BE2C (cell line): ENCODE data around the gene C4B.

Experiments used
- DNase-seq: peaks from one replicate; pipeline ENCODE4 v3.0.0-alpha.2; 2020
- H3K27me3 ChIP-seq: fragments of 250-450 bp; sonication (Bioruptor Pico); 2 replicates; pipeline ENCODE4 v1.5.1; 2020; ENCODE audit warnings: mild to moderate bottlenecking
- H3K36me3 ChIP-seq: fragments of 250-450 bp; sonication (Bioruptor Pico); 2 replicates; pipeline ENCODE4 v1.5.1; 2020; ENCODE audit warnings: mild to moderate bottlenecking
- H3K4me1 ChIP-seq: fragments of 250-450 bp; sonication (Bioruptor Pico); 2 replicates; pipeline ENCODE4 v1.5.1; 2020
- H3K4me3 ChIP-seq: 2 replicates; pipeline ENCODE4 v1.5.1; 2011; ENCODE audit warnings: low read depth, low read length
- H3K9me3 ChIP-seq: fragments of 250-450 bp; sonication (Bioruptor Pico); 2 replicates; pipeline ENCODE4 v1.5.1; 2020
- TF ChIP-seq, protein P1 (sequence below): IDR thresholded peaks from 2 replicates; pipeline ENCODE4 v1.5.1; 2012; ENCODE audit warnings: mild to moderate bottlenecking, low read depth, low read length

Gene C4B

DNA sequence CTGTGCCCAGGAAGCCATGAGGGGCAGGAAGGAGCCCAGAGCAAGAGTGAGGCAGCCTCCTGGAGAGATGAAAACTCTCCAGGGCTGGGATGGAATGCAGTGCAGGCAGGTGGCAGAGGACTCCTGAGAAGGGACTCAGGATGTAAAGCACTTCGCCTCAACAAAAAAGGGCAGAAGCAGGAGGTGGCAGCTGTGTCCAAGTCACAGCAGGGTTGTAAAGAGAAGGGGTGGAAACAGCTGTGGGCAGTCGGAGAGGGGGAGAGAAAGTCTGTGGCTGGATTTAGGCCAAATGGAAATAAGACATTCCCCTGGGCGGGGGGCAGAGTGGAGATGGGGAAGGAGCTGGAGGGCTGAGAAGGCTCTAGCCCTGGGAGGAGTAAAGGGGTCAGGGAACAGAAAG, 58.5 kb downstream of the C4B start:
- TF ChIP-seq, protein P1, sequence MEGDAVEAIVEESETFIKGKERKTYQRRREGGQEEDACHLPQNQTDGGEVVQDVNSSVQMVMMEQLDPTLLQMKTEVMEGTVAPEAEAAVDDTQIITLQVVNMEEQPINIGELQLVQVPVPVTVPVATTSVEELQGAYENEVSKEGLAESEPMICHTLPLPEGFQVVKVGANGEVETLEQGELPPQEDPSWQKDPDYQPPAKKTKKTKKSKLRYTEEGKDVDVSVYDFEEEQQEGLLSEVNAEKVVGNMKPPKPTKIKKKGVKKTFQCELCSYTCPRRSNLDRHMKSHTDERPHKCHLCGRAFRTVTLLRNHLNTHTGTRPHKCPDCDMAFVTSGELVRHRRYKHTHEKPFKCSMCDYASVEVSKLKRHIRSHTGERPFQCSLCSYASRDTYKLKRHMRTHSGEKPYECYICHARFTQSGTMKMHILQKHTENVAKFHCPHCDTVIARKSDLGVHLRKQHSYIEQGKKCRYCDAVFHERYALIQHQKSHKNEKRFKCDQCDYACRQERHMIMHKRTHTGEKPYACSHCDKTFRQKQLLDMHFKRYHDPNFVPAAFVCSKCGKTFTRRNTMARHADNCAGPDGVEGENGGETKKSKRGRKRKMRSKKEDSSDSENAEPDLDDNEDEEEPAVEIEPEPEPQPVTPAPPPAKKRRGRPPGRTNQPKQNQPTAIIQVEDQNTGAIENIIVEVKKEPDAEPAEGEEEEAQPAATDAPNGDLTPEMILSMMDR = no peak
- DNase-seq = no peak
- H3K4me3 ChIP-seq = no peak overlapping the region
- H3K9me3 ChIP-seq = no peaks in the 10 kb centered on the region
- no peaks in the 10 kb centered on the region for H3K36me3 ChIP-seq
- peaks cover 7% of the 10 kb centered on the region; the same call in 1 of the 2 replicates for H3K27me3 ChIP-seq
- no peaks in the 10 kb centered on the region for H3K4me1 ChIP-seq

DNA sequence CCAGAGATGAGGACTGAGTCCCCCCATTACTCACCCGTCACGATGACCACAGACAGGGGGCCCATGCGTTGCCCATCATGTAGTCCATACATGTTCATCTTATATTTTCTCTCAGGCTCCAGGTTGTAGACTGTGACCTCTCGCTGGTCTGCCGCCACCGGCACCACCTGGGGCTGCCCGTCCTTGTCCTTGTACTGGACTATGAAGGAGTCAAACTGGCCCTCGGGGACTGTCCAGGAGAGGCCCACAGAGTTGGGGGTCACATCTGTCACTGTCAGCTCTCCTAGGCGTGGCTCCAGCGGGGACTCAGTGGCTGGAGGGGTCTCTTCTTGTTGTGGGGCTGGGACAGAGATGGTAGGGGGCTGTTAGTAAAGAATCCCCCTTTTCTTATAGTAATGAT, 59.0 kb downstream of the C4B start:
- Histone ChIP-seq H3K4me1 (no peaks in the 10 kb centered on the region), H3K9me3 (no peaks in the 10 kb centered on the region), H3K4me3 (no peak overlapping the region), H3K27me3 (peaks cover 7% of the 10 kb centered on the region; the same call in 1 of the 2 replicates), H3K36me3 (no peaks in the 10 kb centered on the region)
- TF ChIP-seq, protein P1 = no peak
- no peak for DNase-seq

DNA sequence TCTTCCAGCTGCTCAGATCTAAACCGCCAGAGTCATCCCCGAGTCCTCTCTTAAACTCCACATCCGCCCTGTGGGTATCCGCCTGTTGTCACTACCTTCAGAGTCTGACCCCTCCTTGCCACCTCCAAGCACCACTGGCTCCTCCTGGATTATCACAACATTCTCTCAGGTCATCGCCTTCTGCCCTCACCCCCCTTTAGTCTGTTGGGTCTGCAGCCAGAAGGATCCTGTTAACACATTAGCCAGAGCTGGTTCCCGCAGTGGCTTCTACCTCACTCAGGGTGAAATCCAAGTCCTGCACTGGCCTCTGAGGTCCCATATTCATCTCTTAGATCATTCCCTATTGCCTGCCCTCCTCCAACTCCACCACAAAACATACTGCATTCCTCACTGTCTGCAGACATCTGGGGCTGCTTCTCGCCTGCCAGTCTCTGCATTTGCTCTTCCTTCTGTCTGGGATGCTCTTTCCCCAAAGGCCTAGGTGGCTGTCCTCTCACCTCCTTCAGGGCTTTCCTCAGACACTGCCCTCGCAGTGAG, 60.5 kb downstream of the C4B start:
- peaks cover 5% of the 10 kb centered on the region; the same call in 1 of the 2 replicates for H3K27me3 ChIP-seq
- TF ChIP-seq, protein P1 = no peak
- no peak for DNase-seq
- no peaks in the 10 kb centered on the region for H3K9me3 ChIP-seq
- H3K4me1 ChIP-seq = no peaks in the 10 kb centered on the region
- H3K4me3 ChIP-seq = no peak overlapping the region
- H3K36me3 ChIP-seq = no peaks in the 10 kb centered on the region

DNA sequence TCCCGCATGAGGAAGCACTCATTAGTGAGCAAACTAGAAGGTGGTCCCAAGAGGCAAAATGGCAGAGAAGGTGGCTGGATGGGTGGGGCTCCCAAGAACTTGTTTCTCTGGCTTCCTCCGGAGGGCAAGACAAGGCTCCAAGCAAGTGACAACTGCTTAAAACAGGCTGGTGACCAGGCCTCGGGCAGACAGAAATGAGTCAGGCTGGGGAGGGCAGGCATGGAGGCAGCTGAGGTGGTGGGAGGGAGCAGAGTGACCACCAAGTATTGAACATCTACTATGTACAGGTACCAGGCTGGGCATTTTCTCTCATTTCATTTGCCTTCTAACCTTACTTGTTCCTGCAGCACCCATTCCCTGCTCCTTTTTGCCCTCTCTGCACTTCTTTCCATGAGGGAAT, 61.2 kb downstream of the C4B start:
- Histone ChIP-seq H3K9me3 (no peaks in the 10 kb centered on the region), H3K4me3 (no peak overlapping the region), H3K27me3 (peaks cover 2% of the 10 kb centered on the region; the same call in 1 of the 2 replicates), H3K4me1 (no peaks in the 10 kb centered on the region), H3K36me3 (no peaks in the 10 kb centered on the region)
- TF ChIP-seq, protein P1 = no peak
- no peak for DNase-seq

DNA sequence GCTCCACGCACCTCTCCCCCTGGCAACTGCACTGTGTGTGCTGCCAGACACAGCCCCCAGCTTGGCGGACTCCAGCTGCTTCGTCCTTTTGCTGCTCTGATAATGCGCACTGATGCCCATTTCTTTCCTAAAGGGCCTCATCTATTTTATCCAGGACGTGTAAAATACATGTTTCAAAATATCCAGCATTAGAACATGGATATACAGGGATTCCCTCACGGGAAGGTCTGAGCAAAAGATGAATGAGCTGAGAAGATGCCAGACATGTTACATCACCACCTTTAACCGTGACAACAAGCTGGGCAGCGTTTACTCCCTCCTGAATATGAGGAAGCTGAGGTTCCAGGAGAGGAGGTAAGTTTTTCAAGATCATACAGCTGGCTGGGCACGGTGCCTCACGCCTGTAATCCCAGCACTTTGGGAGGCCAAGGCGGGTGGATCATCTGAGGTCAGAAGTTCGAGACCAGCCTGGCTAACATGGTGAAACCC, 61.8 kb downstream of the C4B start:
- H3K4me1 ChIP-seq = no peaks in the 10 kb centered on the region
- DNase-seq = no peak
- H3K9me3 ChIP-seq = no peaks in the 10 kb centered on the region
- no peak overlapping the region for H3K4me3 ChIP-seq
- H3K27me3 ChIP-seq = peaks cover 5% of the 10 kb centered on the region; the same call in 1 of the 2 replicates
- H3K36me3 ChIP-seq = no peaks in the 10 kb centered on the region
- TF ChIP-seq, protein P1 = no peak

DNA sequence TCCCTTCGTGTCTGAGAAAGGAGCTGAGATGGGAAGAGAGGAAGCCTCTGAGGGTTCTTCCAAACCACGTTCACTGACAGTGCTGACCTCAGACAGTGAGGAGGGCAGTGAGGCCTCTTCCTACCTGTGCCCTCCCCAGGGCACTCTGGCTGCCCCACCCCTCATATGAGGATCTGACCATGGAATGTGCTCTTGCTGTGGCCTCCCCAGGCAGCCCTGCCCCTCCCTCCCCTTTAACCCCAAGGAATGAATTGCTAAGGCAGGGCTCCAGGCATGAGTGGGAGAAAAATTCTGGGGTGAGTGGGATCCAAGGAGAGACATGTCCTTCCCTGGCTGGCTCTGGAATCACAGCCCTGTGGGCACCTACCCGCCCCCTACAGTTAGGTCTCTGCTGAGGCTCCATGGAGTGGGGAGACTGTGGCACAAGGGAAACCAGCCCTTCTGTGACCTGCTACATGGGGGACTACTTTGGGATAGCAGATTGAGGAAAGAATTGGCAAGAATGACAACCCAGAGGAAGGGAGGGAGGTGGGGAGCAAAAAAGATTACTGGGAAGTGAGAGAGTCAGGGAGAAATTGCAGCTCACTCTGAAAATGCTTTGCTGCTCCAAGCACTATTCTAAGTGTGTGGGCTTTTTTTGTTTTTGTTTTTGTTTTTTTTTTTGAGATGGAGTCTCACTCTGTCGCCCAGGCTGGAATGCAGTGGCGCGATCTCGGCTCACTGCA, 65.1 kb downstream of the C4B start:
- Histone ChIP-seq H3K36me3 (no peaks in the 10 kb centered on the region), H3K4me1 (no peaks in the 10 kb centered on the region), H3K9me3 (no peaks in the 10 kb centered on the region), H3K27me3 (0 out of 2 replicates have a peak, but pooled peaks cover 5% of the 10 kb centered on the region), H3K4me3 (no peak overlapping the region)
- TF ChIP-seq, protein P1 = no peak
- no peak for DNase-seq
